Posterior cingulate gyrus (tissue), 11 donors: ENCODE data around the gene PRLR.
"Not testable (repeated sequence)": the region's sequence is repeated elsewhere in the genome, so short reads cannot be mapped to it uniquely, and the experiment has no call there.

ENCODE experiments used
- DNase-seq, 10 donors: peaks; one replicate each; pipeline versions ENCODE4 v3.0.0 to v3.0.0-alpha.2; 2020 to 2021; ENCODE audit warnings: mixed read lengths in 3 of 10
- intact Hi-C: fragments of 100-400 bp; cut with DNase I; formaldehyde crosslinking; loops from one replicate; pipeline ENCODE4 v1.15.1; 2023

The PRLR gene

DNA sequence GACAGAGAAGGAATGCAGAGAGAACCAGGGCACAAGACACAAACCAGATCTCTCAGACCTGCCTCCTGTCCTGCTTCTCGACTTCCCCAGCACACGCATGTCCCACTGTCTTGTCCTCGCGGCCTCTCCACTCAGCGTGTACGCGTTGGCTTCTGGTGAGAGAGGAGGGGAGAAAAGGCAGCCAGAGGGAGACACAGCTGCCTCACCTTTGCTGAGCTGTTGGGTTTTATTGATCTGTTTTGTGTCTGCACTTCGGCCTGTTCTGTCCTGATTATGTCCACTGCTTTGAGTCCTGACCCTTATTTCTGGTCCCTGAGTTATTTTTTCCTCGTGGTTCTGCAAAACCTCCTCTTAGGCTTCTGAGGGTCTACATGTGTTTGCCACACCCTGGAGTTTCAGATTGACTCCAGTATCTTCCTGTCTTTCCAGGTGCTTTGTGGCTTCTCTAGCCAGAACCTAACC is 95.0 kb downstream of the PRLR start:
- DNase-seq = no peak
- intact Hi-C loops = no loop called here

DNA sequence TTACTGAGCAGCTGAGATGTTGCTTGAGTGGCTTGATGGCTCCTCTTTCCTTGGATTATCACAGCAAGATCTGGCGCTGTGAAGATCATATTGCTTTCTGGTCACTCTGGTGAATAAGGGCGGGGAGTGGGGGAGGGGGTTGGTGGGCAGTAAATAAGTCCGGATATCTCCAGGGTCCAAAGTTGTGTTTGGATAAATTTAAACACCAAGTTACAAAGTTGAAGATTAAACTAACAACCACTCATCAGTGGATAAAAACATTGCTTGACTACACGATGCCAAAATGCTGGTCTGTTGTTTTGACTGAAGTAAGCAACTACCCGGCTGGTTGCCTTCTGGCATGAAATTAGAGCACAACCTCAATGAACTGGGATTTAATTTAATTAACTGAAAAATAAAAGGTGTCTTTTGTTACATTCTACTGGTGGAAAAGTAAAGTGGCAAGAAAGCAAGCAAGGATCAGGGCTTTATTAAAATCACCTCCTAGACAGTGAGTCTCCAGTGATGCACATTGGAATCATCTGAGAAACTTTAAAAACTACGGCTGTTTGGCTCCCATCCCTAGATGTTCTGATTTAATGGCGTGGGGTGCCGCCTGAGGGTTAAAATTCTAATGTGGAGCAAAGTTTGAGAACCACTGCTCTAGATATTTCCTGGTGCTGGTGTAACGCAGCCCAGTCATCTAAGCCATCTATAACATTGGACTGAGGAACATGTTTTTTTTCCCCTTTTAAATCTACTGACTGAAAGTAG is 95.8 kb downstream of the PRLR start:
- DNase-seq = no peak
- intact Hi-C loops = no loop called here

DNA sequence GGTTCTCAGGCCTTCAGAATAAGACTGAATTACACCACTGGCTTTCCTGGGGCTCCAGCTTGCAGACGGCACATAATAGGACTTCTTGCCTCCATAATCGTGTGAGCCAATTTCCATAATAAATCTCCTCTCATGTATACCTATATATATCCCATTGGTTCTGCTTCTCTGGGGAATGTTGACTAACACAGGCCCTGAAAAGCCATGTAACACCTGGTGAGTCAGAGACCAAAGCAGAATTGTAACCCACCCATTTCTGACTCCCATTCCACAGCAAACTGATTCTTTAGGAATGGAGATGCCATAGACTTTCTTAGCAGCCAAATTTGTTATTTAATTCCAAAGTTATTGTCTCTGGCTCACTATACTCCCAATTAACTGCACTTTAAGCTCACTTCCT is 97.1 kb downstream of the PRLR start:
- intact Hi-C loops = no loop called here
- no peak for DNase-seq

- DNase-seq = no peak
- intact Hi-C loops = no loop called here
These were observed 98.6 kb downstream of the PRLR start for GRCh38 chr5:35131723-35132122.

- DNase-seq = no peak
- intact Hi-C loops = no loop called here
These were observed 100.3 kb downstream of the PRLR start for GRCh38 chr5:35129921-35130485.

GRCh38 chr5:35129276-35129675 is 101.0 kb downstream of the PRLR start:
- DNase-seq = no peak
- intact Hi-C loops = no loop called here

GRCh38 chr5:35127006-35127405 is 103.3 kb downstream of the PRLR start:
- DNase-seq = no peak
- intact Hi-C loops = no loop called here

DNA sequence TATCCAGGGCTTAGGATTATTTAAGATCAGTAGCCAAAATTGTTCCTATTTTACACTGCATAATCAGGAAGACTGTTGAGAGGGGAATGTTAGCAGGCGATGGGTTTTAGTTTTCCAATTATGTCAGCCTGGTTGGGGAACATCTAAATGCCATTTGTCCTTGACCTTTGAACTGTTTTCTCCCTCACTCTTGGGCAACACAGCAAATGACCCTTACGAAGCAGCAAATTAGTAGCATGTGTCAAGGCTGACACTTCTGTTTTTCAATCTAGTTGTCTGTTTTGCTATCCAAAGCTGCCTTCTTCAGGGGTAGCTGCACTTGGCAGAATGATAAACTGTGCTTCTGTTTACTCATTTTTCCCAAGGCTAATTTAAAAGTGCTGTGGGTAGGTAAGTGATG is 104.5 kb downstream of the PRLR start:
- intact Hi-C loops = no loop called here
- DNase-seq = no peak

- intact Hi-C loops = no loop called here
- DNase-seq = no peak
These were observed 105.4 kb downstream of the PRLR start for GRCh38 chr5:35124932-35125331.

GRCh38 chr5:35122819-35123218 is 107.5 kb downstream of the PRLR start:
- no peak for DNase-seq
- intact Hi-C loops = no loop called here

- no peak for DNase-seq
- intact Hi-C loops = no loop called here
These were observed 109.6 kb downstream of the PRLR start for GRCh38 chr5:35120715-35121114.

DNA sequence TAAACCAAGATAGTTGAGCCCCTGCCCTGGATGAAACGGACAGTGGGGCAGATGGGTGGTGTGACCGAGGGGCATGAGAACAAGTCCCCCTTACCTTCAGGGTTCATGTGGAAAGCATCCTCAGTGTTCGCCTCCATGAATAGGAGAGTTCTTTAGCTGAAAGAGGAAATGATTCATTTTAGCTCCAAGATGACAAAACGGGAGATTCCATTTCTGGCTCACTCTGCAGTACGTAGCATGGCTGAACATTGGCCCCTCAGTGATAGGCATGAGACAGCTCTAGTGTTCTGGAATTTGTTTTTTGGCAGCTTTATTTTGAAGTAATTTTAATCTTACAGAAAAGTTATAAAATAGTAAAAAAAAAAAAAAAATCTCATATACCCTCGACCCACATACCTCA is 112.3 kb downstream of the PRLR start:
- DNase-seq = no peak
- intact Hi-C loops = no loop called here

DNA sequence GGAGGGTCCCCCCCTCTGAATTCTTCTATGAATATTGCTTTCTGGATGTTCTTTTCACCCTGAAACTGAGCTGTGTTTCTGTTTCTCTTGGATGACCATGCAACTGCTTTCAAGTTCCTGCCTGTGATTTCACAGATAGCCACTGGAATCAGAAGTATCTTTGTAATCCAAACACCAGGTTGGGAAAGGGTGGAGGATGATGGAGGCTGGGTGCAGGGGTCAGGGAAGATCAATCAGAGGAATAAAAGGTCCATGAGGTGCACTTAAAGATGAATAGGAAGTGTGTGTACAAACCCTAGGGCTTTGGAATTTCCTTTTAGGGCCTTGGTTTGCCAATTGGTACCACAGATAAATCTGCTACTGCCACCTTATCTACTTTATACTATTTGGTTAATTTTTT is 114.4 kb downstream of the PRLR start:
- no peak for DNase-seq
- intact Hi-C loops = no loop called here

GRCh38 chr5:35114698-35115097 is 115.6 kb downstream of the PRLR start:
- DNase-seq = no peak
- intact Hi-C loops = no loop called here

GRCh38 chr5:35112300-35112699 is 118.0 kb downstream of the PRLR start:
- DNase-seq = no peak
- intact Hi-C loops = no loop called here

DNA sequence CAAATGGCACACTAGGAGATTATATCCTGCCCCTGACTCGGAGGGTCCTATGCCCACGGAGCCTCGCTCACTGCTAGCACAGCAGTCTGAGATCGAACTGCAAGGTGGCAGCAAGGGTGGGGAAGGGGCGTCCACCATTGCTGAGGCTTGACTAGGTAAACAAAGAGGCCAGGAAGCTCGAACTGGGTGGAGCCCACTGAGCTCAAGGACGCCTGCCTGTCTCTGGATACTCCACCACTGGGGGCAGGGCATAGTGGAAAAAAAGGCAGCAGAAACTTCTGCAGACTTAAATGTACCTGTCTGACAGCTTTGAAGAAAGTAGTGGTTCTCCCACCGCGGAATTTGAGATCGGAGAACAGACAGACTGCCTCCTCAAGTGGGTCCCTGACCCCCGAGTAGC is 125.7 kb downstream of the PRLR start:
- intact Hi-C loops, DNase-seq: not testable (repeated sequence)

- intact Hi-C loops = no loop called here
- no peak for DNase-seq
These were observed 126.5 kb downstream of the PRLR start for GRCh38 chr5:35103637-35104299.

DNA sequence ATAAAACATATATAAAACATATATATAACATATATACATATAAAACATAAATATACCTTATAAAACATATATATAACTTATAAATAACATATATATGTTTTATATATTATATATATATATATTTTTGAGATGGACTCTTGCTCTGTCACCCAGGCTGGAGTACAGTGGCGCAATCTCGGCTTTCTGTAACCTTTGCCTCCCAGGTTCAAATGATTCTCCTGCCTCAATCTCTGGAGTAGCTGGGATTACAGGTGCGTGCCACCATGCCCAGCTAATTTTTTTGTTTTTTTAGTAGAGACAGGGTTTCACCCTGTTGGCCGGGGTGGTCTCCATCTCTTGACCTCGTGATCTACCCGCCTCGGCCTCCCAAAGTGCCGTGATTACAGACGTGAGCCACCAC is 128.6 kb downstream of the PRLR start:
- intact Hi-C loops, DNase-seq: not testable (repeated sequence)

- intact Hi-C loops = no loop called here
- DNase-seq = no peak
These were observed 129.3 kb downstream of the PRLR start for GRCh38 chr5:35101016-35101415.

DNA sequence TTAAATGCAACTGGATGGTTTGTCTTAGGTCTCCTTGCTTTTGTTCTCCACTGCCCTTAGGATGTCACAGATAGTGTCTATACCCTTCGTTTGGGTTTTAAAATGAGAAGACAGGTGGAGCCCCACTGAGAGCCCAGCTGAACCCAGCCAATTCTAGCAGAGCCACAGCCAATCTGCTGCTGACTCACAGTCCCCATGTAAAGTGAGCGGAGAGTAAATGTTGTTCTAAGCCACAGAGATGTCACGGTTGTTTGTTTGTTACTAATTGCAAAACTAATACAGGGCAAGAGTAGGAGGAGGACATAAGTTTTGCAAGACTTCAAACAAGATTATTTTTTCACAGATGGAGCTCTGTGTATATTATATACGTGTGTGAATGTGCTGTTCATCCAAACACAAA is 132.1 kb downstream of the PRLR start:
- no peak for DNase-seq
- intact Hi-C loops = no loop called here

DNA sequence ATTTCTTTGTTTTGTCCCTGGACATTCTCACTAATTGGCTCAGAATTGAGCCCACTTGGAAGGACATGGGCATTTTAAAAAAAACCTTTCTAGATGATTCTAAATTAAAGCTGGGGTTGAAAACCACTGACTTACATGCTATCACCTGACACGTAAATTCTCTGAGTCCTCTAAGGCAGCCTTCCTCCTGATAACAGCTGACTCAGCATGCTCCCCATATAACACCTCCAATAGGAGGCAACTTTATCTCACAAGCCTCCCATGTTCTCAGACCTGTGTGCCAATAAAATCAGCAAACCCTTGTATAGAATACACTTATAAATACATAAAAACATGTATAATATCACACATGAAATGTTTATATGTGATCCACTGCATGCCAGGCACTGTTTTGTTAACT is 133.4 kb downstream of the PRLR start:
- intact Hi-C loops = no loop called here
- no peak for DNase-seq

- no peak for DNase-seq
- intact Hi-C loops = no loop called here
These were observed 134.1 kb downstream of the PRLR start for GRCh38 chr5:35096216-35096615.
